Liver (tissue), 9 donors: Measurements from ENCODE around the gene CCBE1. TPM values are rescaled to one million over a fixed set of nuclear protein-coding genes. Genes with fewer than 3 reads are reported as not detected.

ENCODE experiments used
- DNase-seq: peaks from one replicate; pipeline ENCODE4 v3.0.0-alpha.2; 2017; ENCODE audit warnings: low spot score
- H3K27ac ChIP-seq, 2 donors: one replicate each; pipeline ENCODE4 v1.7.0; 2013; ENCODE audit warnings: inconsistent platforms in 2 of 2, low read length in 2 of 2, control low read depth in 1 of 2, low read depth in 1 of 2, mild to moderate bottlenecking in 1 of 2
- H3K27me3 ChIP-seq, 4 donors: one replicate each; pipeline versions ENCODE4 v1.6.1 to v1.7.0; 2013; ENCODE audit warnings: low read length in 3 of 4, inconsistent platforms in 1 of 4, mild to moderate bottlenecking in 1 of 4, moderate library complexity in 1 of 4; ENCODE audit not compliant: control insufficient read depth in 4 of 4, insufficient read depth in 4 of 4
- H3K36me3 ChIP-seq, 4 donors: one replicate each; pipeline versions ENCODE4 v1.6.1 to v1.7.0; 2013; ENCODE audit warnings: low read length in 3 of 4, mild to moderate bottlenecking in 3 of 4, low read depth in 1 of 4, moderate library complexity in 1 of 4; ENCODE audit not compliant: control insufficient read depth in 4 of 4, insufficient read depth in 3 of 4
- H3K4me1 ChIP-seq, 4 donors: one replicate each; pipeline versions ENCODE4 v1.6.1 to v1.7.0; 2013; ENCODE audit warnings: low read length in 3 of 4, mild to moderate bottlenecking in 3 of 4, moderate library complexity in 1 of 4; ENCODE audit not compliant: control insufficient read depth in 4 of 4, insufficient read depth in 4 of 4
- H3K4me3 ChIP-seq, 3 donors: one replicate each; pipeline versions ENCODE4 v1.6.1 to v1.7.0; 2013; ENCODE audit warnings: low read length in 3 of 3, control low read depth in 1 of 3, low read depth in 1 of 3, mild to moderate bottlenecking in 1 of 3
- H3K9ac ChIP-seq, 2 donors: one replicate each; pipeline ENCODE4 v1.7.0; 2013; ENCODE audit warnings: low read length in 2 of 2, mild to moderate bottlenecking in 2 of 2, moderate library complexity in 2 of 2, control low read depth in 1 of 2, low read depth in 1 of 2
- H3K9me3 ChIP-seq, 4 donors: one replicate each; pipeline versions ENCODE4 v1.6.1 to v1.7.0; 2013; ENCODE audit warnings: low read length in 3 of 4; ENCODE audit not compliant: control insufficient read depth in 4 of 4
- ATF3 ChIP-seq: IDR thresholded peaks from 2 replicates; pipeline ENCODE4 v1.6.1; 2016; ENCODE audit warnings: antibody characterized with exemption
- CTCF ChIP-seq: fragments of 150-350 bp; IDR thresholded peaks from 2 replicates; pipeline ENCODE4 v1.5.1; 2017; ENCODE audit warnings: improper control_type of control experiment, low read depth, low read length; ENCODE audit not compliant: missing input control
- EGR1 ChIP-seq, 2 donors: IDR thresholded peaks; 2 replicates each; pipeline ENCODE4 v1.6.1; 2016 to 2018; ENCODE audit warnings: antibody characterized with exemption in 2 of 2, low read depth in 2 of 2
- FOXA1 ChIP-seq: IDR thresholded peaks from 2 replicates; pipeline ENCODE4 v1.6.1; 2016; ENCODE audit warnings: antibody characterized with exemption
- FOXA2 ChIP-seq: IDR thresholded peaks from 2 replicates; pipeline ENCODE4 v1.6.1; 2016; ENCODE audit warnings: antibody characterized with exemption
- GABPA ChIP-seq, 2 donors: IDR thresholded peaks in 1 of 2; conservative IDR thresholded peaks in 1 of 2; 2 replicates each; pipeline ENCODE4 v1.6.1; 2016; ENCODE audit warnings: antibody characterized with exemption in 2 of 2, mild to moderate bottlenecking in 1 of 2, moderate library complexity in 1 of 2
- HNF4A ChIP-seq, 2 donors: conservative IDR thresholded peaks; 2 replicates each; pipeline ENCODE4 v1.6.1; 2016; ENCODE audit warnings: antibody characterized with exemption in 2 of 2, mild to moderate bottlenecking in 2 of 2
- HNF4G ChIP-seq: IDR thresholded peaks from 2 replicates; pipeline ENCODE4 v1.6.1; 2016; ENCODE audit warnings: antibody characterized with exemption
- JUND ChIP-seq, 2 donors: IDR thresholded peaks; 2 replicates each; pipeline ENCODE4 v1.6.1; 2016; ENCODE audit warnings: antibody characterized with exemption in 2 of 2
- MAX ChIP-seq: IDR thresholded peaks from 2 replicates; pipeline ENCODE4 v1.6.1; 2016; ENCODE audit warnings: antibody characterized with exemption
- NR2F2 ChIP-seq: IDR thresholded peaks from 2 replicates; pipeline ENCODE4 v1.6.1; 2016; ENCODE audit warnings: antibody characterized with exemption
- RAD21 ChIP-seq, 2 donors: IDR thresholded peaks; 2 replicates each; pipeline ENCODE4 v1.6.1; 2016; ENCODE audit warnings: antibody characterized with exemption in 2 of 2, mild to moderate bottlenecking in 2 of 2
- REST ChIP-seq: IDR thresholded peaks from 2 replicates; pipeline ENCODE4 v1.6.1; 2016; ENCODE audit warnings: antibody characterized with exemption, mild to moderate bottlenecking
- RXRA ChIP-seq, 2 donors: IDR thresholded peaks; 2 replicates each; pipeline ENCODE4 v1.6.1; 2017 to 2018; ENCODE audit warnings: antibody characterized with exemption in 2 of 2, mild to moderate bottlenecking in 1 of 2
- SP1 ChIP-seq: IDR thresholded peaks from 2 replicates; pipeline ENCODE4 v1.6.1; 2018; ENCODE audit warnings: antibody characterized with exemption, mild to moderate bottlenecking
- TAF1 ChIP-seq: conservative IDR thresholded peaks from 2 replicates; pipeline ENCODE4 v1.6.1; 2016; ENCODE audit warnings: antibody characterized with exemption, mild to moderate bottlenecking
- YY1 ChIP-seq: IDR thresholded peaks from 2 replicates; pipeline ENCODE4 v1.6.1; 2016; ENCODE audit warnings: antibody characterized with exemption, mild to moderate bottlenecking
- ZBTB33 ChIP-seq: IDR thresholded peaks from 2 replicates; pipeline ENCODE4 v1.6.1; 2016; ENCODE audit warnings: antibody characterized with exemption
- WGBS: extraction: QIAGEN DNeasy Blood & Tissue Kit; methylation state at CpG from one replicate; pipeline ENCODE4 v1.1.7; 2013; 5-methylcytosine and 5-hydroxymethylcytosine counted together
- polyA plus RNA-seq, 2 donors: library from polyadenylated mRNA; stranded (reverse) in 1 of 2; unstranded in 1 of 2; fragments of 200-250 nt in 1 of 2; fragments of >200 nt in 1 of 2; fragmentation: Nextera tagmentation in 1 of 2; extraction: Ambion mirVana in 1 of 2; gene quantifications; one replicate each; pipeline versions ENCODE4 v1.2.1 to v1.2.3, GENCODE V29; 2013 to 2015
- total RNA-seq, 2 donors: library from RNA; depleted of rRNA; stranded (reverse); fragments of >200 nt; gene quantifications; one replicate each; pipeline ENCODE4 v1.2.3, GENCODE V29; 2014
- donor health status: healthy.
- donor health status: healthy.
- donor health status: healthy.
- donor health status: healthy.
- donor health status: healthy.

CCBE1 gene
- total and polyA plus RNA-seq, 4 donors = 1.8 to 2.6 (median 2.2) TPM

- peak overlapping the region; percentile 59 to 61 for H3K27ac ChIP-seq
- TF ChIP-seq FOXA2 (no peak), HNF4G (no peak), RAD21 (IDR thresholded peaks at IDR 0.05) (no peak), TAF1 (no peak), MAX (no peak), HNF4A (conservative IDR thresholded peaks at IDR 0.05) (no peak), RXRA (IDR thresholded peaks at IDR 0.05) (no peak), YY1 (no peak), FOXA1 (no peak), GABPA (IDR thresholded peaks at IDR 0.05 in 1 of 2, conservative IDR thresholded peaks at IDR 0.05 in 1 of 2) (no peak), SP1 (no peak), ATF3 (no peak), NR2F2 (no peak), JUND (IDR thresholded peaks at IDR 0.05) (no peak)
- peaks cover 0 to 6% (median 0%) of the 10 kb centered on the region in 4 donors for H3K27me3 ChIP-seq
- no peak overlapping the region for H3K9ac ChIP-seq
- no peaks in the 10 kb centered on the region for H3K9me3 ChIP-seq
- WGBS = 3% methylated on average over 79 of the region's 79 CpGs
- H3K4me1 ChIP-seq = peaks cover 2 to 21% (median 11%) of the 10 kb centered on the region in 4 donors
- no peak for DNase-seq
- peak overlapping the region in 2 of 3 donors; percentile 35 to 48 for H3K4me3 ChIP-seq
- H3K36me3 ChIP-seq = no peaks in the 10 kb centered on the region
Observed at GRCh38 chr18:59696311-59697235, 650 bp downstream of the CCBE1 start.

- Histone ChIP-seq H3K4me1 (peaks cover 2 to 21% (median 11%) of the 10 kb centered on the region in 4 donors), H3K9me3 (no peaks in the 10 kb centered on the region), H3K9ac (no peak overlapping the region), H3K4me3 (no peak overlapping the region), H3K36me3 (no peaks in the 10 kb centered on the region), H3K27ac (peak overlapping the region; percentile 3 to 19), H3K27me3 (peaks cover 0 to 6% (median 0%) of the 10 kb centered on the region in 4 donors)
- 50% methylated on average over 8 of the region's 8 CpGs for WGBS
- no peak for TF ChIP-seq JUND (IDR thresholded peaks at IDR 0.05)
- no peak for TF ChIP-seq GABPA (IDR thresholded peaks at IDR 0.05 in 1 of 2, conservative IDR thresholded peaks at IDR 0.05 in 1 of 2)
- no peak for TF ChIP-seq RAD21 (IDR thresholded peaks at IDR 0.05)
- TF ChIP-seq ZBTB33 = no peak
- TF ChIP-seq NR2F2 = no peak
- no peak for TF ChIP-seq MAX
- no peak for TF ChIP-seq TAF1
- no peak for TF ChIP-seq ATF3
- TF ChIP-seq SP1 = no peak
- no peak for TF ChIP-seq EGR1 (IDR thresholded peaks at IDR 0.05; ENCODE audit: low read depth in 2 of 2)
- TF ChIP-seq YY1 = no peak
- no peak for TF ChIP-seq FOXA1
- no peak for TF ChIP-seq REST
- no peak for TF ChIP-seq CTCF
- no peak for TF ChIP-seq HNF4A (conservative IDR thresholded peaks at IDR 0.05)
- no peak for TF ChIP-seq FOXA2
- TF ChIP-seq RXRA (IDR thresholded peaks at IDR 0.05) = no peak
- DNase-seq = no peak
Observed at GRCh38 chr18:59695551-59695950, 1.7 kb downstream of the CCBE1 start.
